HepG2 (cell line): ENCODE data around the gene CRYAB. TPM values are rescaled to one million over a fixed set of nuclear protein-coding genes. Genes with fewer than 3 reads are reported as not detected.
A peak's percentile ranks its signal among the peaks of the same experiment; 100 is the strongest.

Experiments
- ATF1 ChIP-seq: IDR thresholded peaks from 2 replicates; pipeline ENCODE4 v1.6.1; 2016; ENCODE audit warnings: mild to moderate bottlenecking, control low read depth
- EP300 ChIP-seq, 3 experiments: sonication (generic) in 1 of 3; formaldehyde crosslinking in 1 of 3; IDR thresholded peaks; 2 replicates each; pipeline versions ENCODE4 v1.5.1 to v1.6.1; 2011 to 2020; ENCODE audit warnings: low read depth in 2 of 3, low read length in 2 of 3, borderline replicate concordance in 1 of 3, improper control_type of control experiment in 1 of 3, mild to moderate bottlenecking in 1 of 3, missing genetic modification reagents in 1 of 3, moderate library complexity in 1 of 3
- GATAD1 ChIP-seq: IDR thresholded peaks from 2 replicates; pipeline ENCODE4 v1.6.1; 2016; ENCODE audit warnings: missing genetic modification reagents, missing compliant biosample characterization
- GLI4 ChIP-seq: sonication (generic); formaldehyde crosslinking; IDR thresholded peaks from 2 replicates; pipeline ENCODE4 v1.5.1; 2020; ENCODE audit warnings: missing genetic modification reagents, mild to moderate bottlenecking, moderate library complexity, borderline replicate concordance
- JUNB ChIP-seq: sonication (generic); formaldehyde crosslinking; IDR thresholded peaks from 2 replicates; pipeline ENCODE4 v1.8.0; 2022; ENCODE audit warnings: missing genetic modification reagents, mild to moderate bottlenecking, borderline replicate concordance
- MAZ ChIP-seq, 2 experiments: sonication (generic) in 1 of 2; formaldehyde crosslinking in 1 of 2; IDR thresholded peaks; 2 replicates each; pipeline versions ENCODE4 v1.5.0 to v1.6.1; 2012 to 2020; ENCODE audit warnings: low read depth in 2 of 2, mild to moderate bottlenecking in 2 of 2, borderline replicate concordance in 1 of 2, improper control_type of control experiment in 1 of 2, low read length in 1 of 2, missing genetic modification reagents in 1 of 2, moderate library complexity in 1 of 2
- PPARG ChIP-seq: conservative IDR thresholded peaks from 2 replicates; pipeline ENCODE4 v1.6.1; 2016; ENCODE audit warnings: missing biosample characterization, missing genetic modification reagents
- SP140L ChIP-seq: sonication (generic); formaldehyde crosslinking; IDR thresholded peaks from 2 replicates; pipeline ENCODE4 v1.4.0; 2020; ENCODE audit warnings: missing genetic modification reagents, borderline replicate concordance
- ZNF256 ChIP-seq: sonication (generic); formaldehyde crosslinking; conservative IDR thresholded peaks from 2 replicates; pipeline ENCODE4 v1.4.0; 2020; ENCODE audit warnings: missing genetic modification reagents
- ZNF552 ChIP-seq: sonication (generic); formaldehyde crosslinking; IDR thresholded peaks from 2 replicates; pipeline ENCODE4 v1.9.0; 2022; ENCODE audit warnings: missing genetic modification reagents, mild to moderate bottlenecking, borderline replicate concordance
- ZNF569 ChIP-seq: sonication (generic); formaldehyde crosslinking; IDR thresholded peaks from 2 replicates; pipeline ENCODE4 v1.5.0; 2020; ENCODE audit warnings: mild to moderate bottlenecking, missing genetic modification reagents, moderate library complexity, borderline replicate concordance
- ZNF770 ChIP-seq: sonication (generic); formaldehyde crosslinking; IDR thresholded peaks from 2 replicates; pipeline ENCODE4 v1.5.0; 2020; ENCODE audit warnings: mild to moderate bottlenecking, missing genetic modification reagents
- polyA plus RNA-seq, 8 experiments: library from polyadenylated mRNA; depleted of rRNA in 3 of 8; stranded (reverse) in 7 of 8; unstranded in 1 of 8; fragments of >200 nt; fragmentation: Illumina TruSeq in 4 of 8; extraction: Trizol in 4 of 8; gene quantifications; 2 replicates each; pipeline versions ENCODE4 v1.2.1 to v1.2.3, GENCODE V29; 2011 to 2016; ENCODE audit warnings: low read depth in 4 of 8, missing spikeins in 1 of 8, mixed read lengths in 1 of 8; ENCODE audit not compliant: insufficient read depth in 1 of 8
- total RNA-seq, 5 experiments: library from RNA; depleted of rRNA; stranded (reverse); fragments of >200 nt; fragmentation: Illumina TruSeq; extraction: Trizol; gene quantifications; 2 replicates each; pipeline ENCODE4 v1.2.3, GENCODE V29; 2016; ENCODE audit warnings: low read depth in 1 of 5
- TF ChIP-seq, protein P1 (sequence below): sonication (generic); formaldehyde crosslinking; IDR thresholded peaks from 2 replicates; pipeline ENCODE4 v1.5.0; 2020; ENCODE audit warnings: mild to moderate bottlenecking, missing genetic modification reagents
- TF ChIP-seq, protein P2 (sequence below): sonication (generic); formaldehyde crosslinking; IDR thresholded peaks from 2 replicates; pipeline ENCODE4 v1.4.0; 2020; ENCODE audit warnings: missing genetic modification reagents
- TF ChIP-seq, protein P3 (sequence below): sonication (generic); formaldehyde crosslinking; IDR thresholded peaks from 2 replicates; pipeline ENCODE4 v1.4.0; 2020; ENCODE audit warnings: missing genetic modification reagents, borderline replicate concordance
- TF ChIP-seq, protein P4 (sequence below): sonication (generic); formaldehyde crosslinking; IDR thresholded peaks from 2 replicates; pipeline ENCODE4 v1.8.1; 2023; ENCODE audit warnings: mild to moderate bottlenecking, moderate library complexity, missing genetic modification reagents

CRYAB gene
- total and polyA plus RNA-seq, 2 of the 13 experiments (the other 11 are each of a cell fraction or from before 2014, with no cell fraction given): 0.55 to 1.1 TPM

DNA sequence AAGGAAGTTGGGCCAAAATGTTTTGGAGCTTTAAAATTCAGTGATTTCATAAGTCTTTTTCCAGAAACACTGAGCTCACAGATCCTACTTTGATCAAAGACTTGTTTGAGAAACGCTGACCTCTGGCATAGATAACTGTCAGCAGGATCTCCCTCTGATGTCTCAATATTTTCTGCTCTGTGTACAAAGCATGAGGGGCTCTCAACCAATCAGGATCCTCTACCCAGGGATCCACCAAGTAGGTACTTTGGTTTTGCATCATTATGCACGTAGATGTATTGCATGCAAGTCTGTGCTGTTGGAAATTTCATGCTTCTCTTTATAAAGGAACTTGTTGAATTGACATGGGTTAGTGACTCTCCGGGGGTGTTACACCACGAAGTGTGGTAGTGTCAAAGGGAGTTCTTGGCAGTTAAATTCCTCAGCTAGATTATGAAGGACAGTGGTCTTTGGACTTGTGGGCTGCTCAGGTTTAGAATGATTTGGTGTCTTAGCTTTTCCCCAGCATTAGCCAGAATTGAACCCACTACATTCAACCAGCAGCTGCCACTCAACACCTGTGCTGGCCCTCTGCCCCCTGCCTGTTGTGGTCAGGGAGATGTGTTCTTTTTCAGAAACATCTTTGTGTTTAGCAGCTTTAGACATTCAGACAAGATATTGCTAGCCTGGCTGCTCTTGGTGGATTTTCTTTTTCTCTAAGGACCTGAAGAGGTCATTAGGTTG is 23.9 kb upstream of the CRYAB start (continued):
- no peak for TF ChIP-seq MAZ (IDR thresholded peaks at IDR 0.05; ENCODE audit: borderline replicate concordance, low read depth, low read length)
- no peak for TF ChIP-seq MAZ (CRISPR knock-in tag; IDR thresholded peaks at IDR 0.05; ENCODE audit: low read depth)
- no peak for TF ChIP-seq ZNF256 (CRISPR knock-in tag)
- peak; percentile 54; the same call in 1 of the 2 replicates for TF ChIP-seq ATF1 (CRISPR knock-in tag)
- no peak for TF ChIP-seq ZNF770 (CRISPR knock-in tag)
- TF ChIP-seq, protein P1, sequence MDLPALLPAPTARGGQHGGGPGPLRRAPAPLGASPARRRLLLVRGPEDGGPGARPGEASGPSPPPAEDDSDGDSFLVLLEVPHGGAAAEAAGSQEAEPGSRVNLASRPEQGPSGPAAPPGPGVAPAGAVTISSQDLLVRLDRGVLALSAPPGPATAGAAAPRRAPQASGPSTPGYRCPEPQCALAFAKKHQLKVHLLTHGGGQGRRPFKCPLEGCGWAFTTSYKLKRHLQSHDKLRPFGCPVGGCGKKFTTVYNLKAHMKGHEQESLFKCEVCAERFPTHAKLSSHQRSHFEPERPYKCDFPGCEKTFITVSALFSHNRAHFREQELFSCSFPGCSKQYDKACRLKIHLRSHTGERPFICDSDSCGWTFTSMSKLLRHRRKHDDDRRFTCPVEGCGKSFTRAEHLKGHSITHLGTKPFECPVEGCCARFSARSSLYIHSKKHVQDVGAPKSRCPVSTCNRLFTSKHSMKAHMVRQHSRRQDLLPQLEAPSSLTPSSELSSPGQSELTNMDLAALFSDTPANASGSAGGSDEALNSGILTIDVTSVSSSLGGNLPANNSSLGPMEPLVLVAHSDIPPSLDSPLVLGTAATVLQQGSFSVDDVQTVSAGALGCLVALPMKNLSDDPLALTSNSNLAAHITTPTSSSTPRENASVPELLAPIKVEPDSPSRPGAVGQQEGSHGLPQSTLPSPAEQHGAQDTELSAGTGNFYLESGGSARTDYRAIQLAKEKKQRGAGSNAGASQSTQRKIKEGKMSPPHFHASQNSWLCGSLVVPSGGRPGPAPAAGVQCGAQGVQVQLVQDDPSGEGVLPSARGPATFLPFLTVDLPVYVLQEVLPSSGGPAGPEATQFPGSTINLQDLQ (CRISPR knock-in tag): no peak
- TF ChIP-seq, protein P2, sequence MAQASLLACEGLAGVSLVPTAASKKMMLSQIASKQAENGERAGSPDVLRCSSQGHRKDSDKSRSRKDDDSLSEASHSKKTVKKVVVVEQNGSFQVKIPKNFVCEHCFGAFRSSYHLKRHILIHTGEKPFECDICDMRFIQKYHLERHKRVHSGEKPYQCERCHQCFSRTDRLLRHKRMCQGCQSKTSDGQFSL (CRISPR knock-in tag): no peak
- no peak for TF ChIP-seq ZNF552
- peak; percentile 99 for TF ChIP-seq PPARG
- peak in 1 of 2 experiments; percentile 68; a peak in 2 of 4 replicates for TF ChIP-seq EP300 (IDR thresholded peaks at IDR 0.05; ENCODE audit: low read depth in 2 of 2, low read length in 2 of 2)
- 0 out of 2 replicates have a peak, but pooled peaks have one; percentile 44 for TF ChIP-seq EP300 (CRISPR knock-in tag; IDR thresholded peaks at IDR 0.05; ENCODE audit: borderline replicate concordance)
- TF ChIP-seq JUNB (CRISPR knock-in tag): no peak
- TF ChIP-seq, protein P3, sequence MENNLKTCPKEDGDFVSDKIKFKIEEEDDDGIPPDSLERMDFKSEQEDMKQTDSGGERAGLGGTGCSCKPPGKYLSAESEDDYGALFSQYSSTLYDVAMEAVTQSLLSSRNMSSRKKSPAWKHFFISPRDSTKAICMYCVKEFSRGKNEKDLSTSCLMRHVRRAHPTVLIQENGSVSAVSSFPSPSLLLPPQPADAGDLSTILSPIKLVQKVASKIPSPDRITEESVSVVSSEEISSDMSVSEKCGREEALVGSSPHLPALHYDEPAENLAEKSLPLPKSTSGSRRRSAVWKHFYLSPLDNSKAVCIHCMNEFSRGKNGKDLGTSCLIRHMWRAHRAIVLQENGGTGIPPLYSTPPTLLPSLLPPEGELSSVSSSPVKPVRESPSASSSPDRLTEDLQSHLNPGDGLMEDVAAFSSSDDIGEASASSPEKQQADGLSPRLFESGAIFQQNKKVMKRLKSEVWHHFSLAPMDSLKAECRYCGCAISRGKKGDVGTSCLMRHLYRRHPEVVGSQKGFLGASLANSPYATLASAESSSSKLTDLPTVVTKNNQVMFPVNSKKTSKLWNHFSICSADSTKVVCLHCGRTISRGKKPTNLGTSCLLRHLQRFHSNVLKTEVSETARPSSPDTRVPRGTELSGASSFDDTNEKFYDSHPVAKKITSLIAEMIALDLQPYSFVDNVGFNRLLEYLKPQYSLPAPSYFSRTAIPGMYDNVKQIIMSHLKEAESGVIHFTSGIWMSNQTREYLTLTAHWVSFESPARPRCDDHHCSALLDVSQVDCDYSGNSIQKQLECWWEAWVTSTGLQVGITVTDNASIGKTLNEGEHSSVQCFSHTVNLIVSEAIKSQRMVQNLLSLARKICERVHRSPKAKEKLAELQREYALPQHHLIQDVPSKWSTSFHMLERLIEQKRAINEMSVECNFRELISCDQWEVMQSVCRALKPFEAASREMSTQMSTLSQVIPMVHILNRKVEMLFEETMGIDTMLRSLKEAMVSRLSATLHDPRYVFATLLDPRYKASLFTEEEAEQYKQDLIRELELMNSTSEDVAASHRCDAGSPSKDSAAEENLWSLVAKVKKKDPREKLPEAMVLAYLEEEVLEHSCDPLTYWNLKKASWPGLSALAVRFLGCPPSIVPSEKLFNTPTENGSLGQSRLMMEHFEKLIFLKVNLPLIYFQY (CRISPR knock-in tag): peak; percentile 17; the same call in 1 of the 2 replicates
- TF ChIP-seq, protein P4, sequence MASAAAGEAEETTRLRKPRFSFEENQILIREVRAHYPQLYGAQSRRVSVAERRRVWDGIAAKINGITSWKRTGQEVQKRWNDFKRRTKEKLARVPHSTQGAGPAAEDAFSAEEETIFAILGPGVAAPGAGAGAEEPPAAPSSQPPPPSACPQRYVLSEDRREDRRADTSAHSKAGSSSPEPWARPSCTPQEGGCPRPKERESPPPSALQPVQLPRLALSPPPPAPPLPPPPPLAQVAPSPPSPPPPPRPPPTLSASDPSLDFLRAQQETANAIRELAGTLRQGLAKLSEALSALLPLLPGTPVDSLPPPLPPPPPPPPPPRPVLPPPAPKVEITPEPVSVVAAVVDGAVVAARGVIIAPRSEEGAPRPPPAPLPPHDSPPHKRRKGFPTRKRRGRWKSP (CRISPR knock-in tag): no peak
- peak; percentile 19; the same call in 1 of the 2 replicates for TF ChIP-seq GATAD1 (CRISPR knock-in tag)
- TF ChIP-seq SP140L (CRISPR knock-in tag): peak; percentile 63; the same call in 1 of the 2 replicates
- TF ChIP-seq GLI4 (CRISPR knock-in tag): no peak
- TF ChIP-seq ZNF569 (CRISPR knock-in tag): no peak
